H9 (cell line): ENCODE measurements around the gene EID2. TPM values are rescaled to one million over a fixed set of nuclear protein-coding genes. Genes with fewer than 3 reads are reported as not detected.

Experiments used
- DNase-seq: peaks from one replicate; pipeline ENCODE4 v3.0.0-alpha.2; 2017
- H2AFZ ChIP-seq: one replicate; pipeline ENCODE4 v1.6.1; 2013; ENCODE audit warnings: mild to moderate bottlenecking, low read length, control low read depth, moderate library complexity
- H2AK5ac ChIP-seq: 2 replicates; pipeline ENCODE4 v1.6.1; 2013; ENCODE audit warnings: low read length, control low read depth, mixed read lengths; ENCODE audit not compliant: insufficient read length
- H2BK120ac ChIP-seq: one replicate; pipeline ENCODE4 v1.6.1; 2013; ENCODE audit warnings: low read depth, mild to moderate bottlenecking, low read length, control low read depth, inconsistent platforms; ENCODE audit not compliant: poor library complexity, severe bottlenecking
- H2BK12ac ChIP-seq: 2 replicates; pipeline ENCODE4 v1.6.1; 2013; ENCODE audit warnings: low read length, control low read depth, mixed read lengths, low read depth; ENCODE audit not compliant: insufficient read length
- H2BK15ac ChIP-seq: 2 replicates; pipeline ENCODE4 v1.6.1; 2013; ENCODE audit warnings: low read depth, low read length, control low read depth
- H2BK20ac ChIP-seq: one replicate; pipeline ENCODE4 v1.6.1; 2013; ENCODE audit warnings: low read depth, mild to moderate bottlenecking, low read length, control low read depth, inconsistent platforms; ENCODE audit not compliant: poor library complexity, severe bottlenecking
- H2BK5ac ChIP-seq: 2 replicates; pipeline ENCODE4 v1.6.1; 2013; ENCODE audit warnings: low read length, control low read depth, mixed read lengths; ENCODE audit not compliant: insufficient read length
- H3K14ac ChIP-seq: 2 replicates; pipeline ENCODE4 v1.6.1; 2013; ENCODE audit warnings: low read length, control low read depth; ENCODE audit not compliant: insufficient read depth
- H3K18ac ChIP-seq: 2 replicates; pipeline ENCODE4 v1.6.1; 2013; ENCODE audit warnings: low read depth, mild to moderate bottlenecking, mixed read lengths, low read length, control low read depth; ENCODE audit not compliant: insufficient read length
- H3K23ac ChIP-seq: 2 replicates; pipeline ENCODE4 v1.6.1; 2013; ENCODE audit warnings: low read length, control low read depth, mixed read lengths, low read depth; ENCODE audit not compliant: insufficient read length
- H3K23me2 ChIP-seq: 2 replicates; pipeline ENCODE4 v1.6.1; 2013; ENCODE audit warnings: low read depth, mild to moderate bottlenecking, mixed read lengths, low read length, control low read depth; ENCODE audit not compliant: insufficient read length, poor library complexity, severe bottlenecking
- H3K27ac ChIP-seq: 2 replicates; pipeline ENCODE4 v1.5.1; 2013; ENCODE audit warnings: low read length, control low read depth, mixed read lengths, low read depth; ENCODE audit not compliant: insufficient read length
- H3K27me3 ChIP-seq: 2 replicates; pipeline ENCODE4 v1.6.1; 2013; ENCODE audit warnings: low read length, control low read depth, inconsistent platforms; ENCODE audit not compliant: insufficient read depth
- H3K4ac ChIP-seq: 2 replicates; pipeline ENCODE4 v1.6.1; 2013; ENCODE audit warnings: low read depth, mild to moderate bottlenecking, control low read depth, inconsistent platforms, low read length, moderate library complexity
- H3K4me1 ChIP-seq: 2 replicates; pipeline ENCODE4 v1.6.1; 2013; ENCODE audit warnings: low read length, control low read depth, inconsistent platforms; ENCODE audit not compliant: insufficient read depth
- H3K4me2 ChIP-seq: 2 replicates; pipeline ENCODE4 v1.6.1; 2013; ENCODE audit warnings: low read length, control low read depth, mixed read lengths; ENCODE audit not compliant: insufficient read length, insufficient read depth
- H3K56ac ChIP-seq: 2 replicates; pipeline ENCODE4 v1.6.1; 2013; ENCODE audit warnings: low read depth, mild to moderate bottlenecking, mixed read lengths, low read length, control low read depth; ENCODE audit not compliant: insufficient read length
- H3K79me1 ChIP-seq: 2 replicates; pipeline ENCODE4 v1.6.1; 2013; ENCODE audit warnings: low read depth, mild to moderate bottlenecking, moderate library complexity, low read length, control low read depth, inconsistent platforms; ENCODE audit not compliant: insufficient read depth, poor library complexity, severe bottlenecking
- H3K79me2 ChIP-seq: 2 replicates; pipeline ENCODE4 v1.6.1; 2013; ENCODE audit warnings: low read length, control low read depth, inconsistent platforms; ENCODE audit not compliant: insufficient read depth
- H3K9ac ChIP-seq: 2 replicates; pipeline ENCODE4 v1.6.1; 2013; ENCODE audit warnings: low read length, control low read depth, mixed read lengths; ENCODE audit not compliant: insufficient read length; ENCODE audit errors: extremely low read depth
- H3K9me3 ChIP-seq: one replicate; pipeline ENCODE4 v1.6.1; 2013; ENCODE audit warnings: low read depth, low read length, inconsistent platforms; ENCODE audit not compliant: control insufficient read depth
- H3T11ph ChIP-seq: one replicate; pipeline ENCODE4 v1.6.1; 2013; ENCODE audit warnings: mild to moderate bottlenecking, low read length, control low read depth, inconsistent platforms
- H4K20me1 ChIP-seq: one replicate; pipeline ENCODE4 v1.6.1; 2013; ENCODE audit not compliant: control insufficient read depth, insufficient read length, insufficient read depth
- H4K5ac ChIP-seq: 2 replicates; pipeline ENCODE4 v1.6.1; 2013; ENCODE audit warnings: low read depth, mild to moderate bottlenecking, mixed read lengths, low read length, control low read depth; ENCODE audit not compliant: insufficient read length
- H4K8ac ChIP-seq: replicated peaks from 2 replicates; pipeline ENCODE4 v1.6.1; 2013; ENCODE audit warnings: low read length, control low read depth, mixed read lengths, low read depth; ENCODE audit not compliant: insufficient read length
- H4K91ac ChIP-seq: 2 replicates; pipeline ENCODE4 v1.6.1; 2013; ENCODE audit warnings: low read depth, mild to moderate bottlenecking, moderate library complexity, mixed read lengths, low read length, control low read depth; ENCODE audit not compliant: insufficient read length
- H3K27ac Mint-ChIP-seq, 3 experiments: 2 replicates in 2 of 3; 3 replicates in 1 of 3; pipeline ENCODE4 v1.8.0; 2020 to 2021; ENCODE audit warnings: mixed read lengths in 3 of 3, mild to moderate bottlenecking in 1 of 3, moderate library complexity in 1 of 3
- H3K27me3 Mint-ChIP-seq: 2 replicates; pipeline ENCODE4 v1.8.0; 2021; ENCODE audit warnings: low read depth, mild to moderate bottlenecking, moderate library complexity, mixed read lengths
- H3K36me3 Mint-ChIP-seq, 3 experiments: 2 replicates in 2 of 3; 3 replicates in 1 of 3; pipeline ENCODE4 v1.8.0; 2020 to 2021; ENCODE audit warnings: low read depth in 3 of 3, mixed read lengths in 3 of 3; ENCODE audit not compliant: insufficient read depth in 1 of 3
- H3K4me1 Mint-ChIP-seq, 2 experiments: 2 replicates each; pipeline ENCODE4 v1.8.0; 2020; ENCODE audit warnings: mixed read lengths in 2 of 2
- H3K4me3 Mint-ChIP-seq, 2 experiments: 2 replicates in 1 of 2; 3 replicates in 1 of 2; pipeline ENCODE4 v1.8.0; 2020 to 2021; ENCODE audit warnings: mild to moderate bottlenecking in 2 of 2, mixed read lengths in 2 of 2, moderate library complexity in 1 of 2
- H3K9me3 Mint-ChIP-seq, 2 experiments: 2 replicates in 1 of 2; 3 replicates in 1 of 2; pipeline ENCODE4 v1.8.0; 2020; ENCODE audit warnings: mild to moderate bottlenecking in 2 of 2, mixed read lengths in 2 of 2, moderate library complexity in 1 of 2
- CTCF ChIP-seq: fragments of 200-600 bp; sonication (generic); conservative IDR thresholded peaks from 3 replicates; pipeline ENCODE4 v1.8.0; 2021; ENCODE audit warnings: antibody characterized with exemption, mild to moderate bottlenecking
- WGBS: extraction: QIAGEN DNeasy Blood & Tissue Kit; methylation state at CpG from one replicate; pipeline ENCODE4 v1.1.7; 2013; ENCODE audit warnings: missing lambda C conversion rate, low lambda C conversion rate, mixed read lengths; ENCODE audit not compliant: insufficient read length; ENCODE audit errors: extremely low coverage; 5-methylcytosine and 5-hydroxymethylcytosine counted together
- total RNA-seq: library from RNA; stranded (reverse); gene quantifications from 2 replicates; pipeline ENCODE4 v1.2.1, GENCODE V29; 2021

The EID2 gene
- total RNA-seq, 1 experiment from 2014 or later = 18.8 TPM

DNA sequence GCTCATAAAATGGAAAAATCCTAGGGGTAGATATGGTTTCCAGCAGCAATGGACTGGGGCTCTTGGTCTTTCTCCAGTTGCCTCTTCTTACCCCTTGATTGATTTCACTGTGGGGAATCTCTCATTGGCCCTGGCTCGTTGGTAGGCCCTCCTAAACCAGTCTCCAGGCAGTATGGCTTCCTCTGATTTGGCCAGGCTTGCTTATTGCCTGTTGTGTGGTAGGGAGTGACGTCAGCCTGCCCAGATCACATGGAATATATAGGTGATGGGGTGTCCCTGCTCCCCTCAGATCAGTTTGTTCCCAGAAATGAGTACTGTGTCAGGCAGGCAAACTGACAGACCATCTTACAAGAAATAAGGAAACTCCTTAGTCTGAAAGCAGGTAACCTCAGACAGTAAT, 30.7 kb downstream of the EID2 start:
- Histone ChIP-seq H2BK5ac (no peak overlapping the region), H3K9ac (no peak overlapping the region), H3K4ac (no peak overlapping the region), H2AK5ac (no peak overlapping the region), H2BK15ac (no peak overlapping the region), H3K4me1 (no peaks in the 10 kb centered on the region), H2BK20ac (no peak overlapping the region), H2BK120ac (no peak overlapping the region), H2AFZ (no peak overlapping the region), H3K23ac (no peak overlapping the region), H3K79me1 (no peaks in the 10 kb centered on the region), H2BK12ac (no peak overlapping the region), H4K8ac (no peak overlapping the region), H3K14ac (no peak overlapping the region), H3K18ac (no peak overlapping the region), H3K56ac (no peak overlapping the region), H3K27me3 (peaks cover 19% of the 10 kb centered on the region; the same call in 1 of the 2 replicates), H4K91ac (no peak overlapping the region), H4K20me1 (no peaks in the 10 kb centered on the region), H3K4me2 (no peak overlapping the region), H3T11ph (no peak overlapping the region), H3K79me2 (no peaks in the 10 kb centered on the region), H3K9me3 (no peaks in the 10 kb centered on the region), H3K27ac (no peak overlapping the region), H4K5ac (no peak overlapping the region), H3K23me2 (peaks cover 10% of the 10 kb centered on the region)
- Mint-ChIP-seq H3K27ac (no peak overlapping the region), H3K4me3 (0 out of 5 replicates have a peak overlapping the region, but pooled peaks of 1 of the 2 experiments have one; percentile 14), H3K36me3 (peaks cover 0 to 3% (median 2%) of the 10 kb centered on the region in 3 experiments; a peak in 1 of 7 replicates), H3K27me3 (peaks cover 86% of the 10 kb centered on the region), H3K4me1 (peaks cover 9 to 10% of the 10 kb centered on the region in 2 experiments), H3K9me3 (peaks cover 7 to 11% of the 10 kb centered on the region in 2 experiments; a peak in 4 of 5 replicates)
- TF ChIP-seq CTCF = no peak
- no CpG with 5 or more reads among the region's 2 CpGs for WGBS
- no peak for DNase-seq
